RWPE1 (cell line): ENCODE measurements around the gene APBA2.

Experiments
- CTCF ChIA-PET: fragments of 350-600 bp; sonication (Branson Sonifier 250); formaldehyde crosslinking; extraction: SDS; loops from one replicate; lab custom pipeline; 2021; lab: Yijun Ruan, JAX
- POLR2A ChIA-PET: fragments of 400-600 bp; formaldehyde crosslinking; extraction: SDS; loops from one replicate; lab custom pipeline; 2020; ENCODE audit warnings: antibody characterized with exemption; ENCODE audit not compliant: low non-redundant PET; lab: Yijun Ruan, JAX
- DNase-seq: peaks from one replicate; pipeline ENCODE4 v3.0.0; 2012; ENCODE audit warnings: low spot score
- H3K27ac ChIP-seq: fragments of 450-650 bp; 2 replicates; pipeline ENCODE4 v1.5.1; 2017
- TF ChIP-seq, protein P1 (sequence below): fragments of 450-650 bp; conservative IDR thresholded peaks from 2 replicates; pipeline ENCODE4 v1.5.1; 2017; ENCODE audit warnings: low read depth, mild to moderate bottlenecking

The APBA2 gene

DNA sequence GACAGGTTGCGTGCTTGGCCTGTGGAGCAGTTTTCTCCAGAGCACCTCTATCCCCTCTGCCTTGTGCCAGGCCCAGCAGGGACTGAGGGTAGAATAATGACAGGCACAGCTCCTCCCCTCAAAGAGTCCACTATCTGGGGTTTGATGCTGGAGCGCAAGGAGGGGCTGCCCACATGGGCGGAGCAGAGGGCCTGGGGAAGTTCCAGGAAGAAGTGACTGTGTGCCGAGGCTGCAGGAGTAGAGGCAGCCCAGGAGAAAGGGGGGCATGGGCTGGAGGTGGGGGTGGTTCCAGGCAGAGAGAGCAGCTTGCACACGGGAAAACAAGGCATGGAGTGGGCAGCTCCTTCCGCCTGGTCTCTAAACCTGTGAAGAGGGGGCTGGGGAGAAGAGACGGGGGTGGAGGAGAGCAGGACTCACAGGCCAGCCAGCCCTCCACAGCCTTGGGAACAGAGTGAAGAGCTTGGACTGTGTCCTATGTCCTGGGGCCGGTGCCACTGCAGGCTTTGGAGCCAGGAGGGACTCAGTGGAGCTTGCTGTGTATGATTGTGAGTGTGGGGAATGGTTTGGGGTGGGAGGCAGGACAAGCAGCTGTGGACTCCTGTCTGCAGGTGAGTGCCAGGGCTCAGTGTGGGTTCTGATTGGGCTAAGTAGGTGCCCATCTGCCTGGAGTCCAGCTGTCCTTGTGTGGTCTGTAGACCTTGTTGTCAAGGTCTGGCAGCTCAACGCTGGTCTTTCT lies 48.1 kb downstream of the APBA2 start:
- TF ChIP-seq, protein P1, sequence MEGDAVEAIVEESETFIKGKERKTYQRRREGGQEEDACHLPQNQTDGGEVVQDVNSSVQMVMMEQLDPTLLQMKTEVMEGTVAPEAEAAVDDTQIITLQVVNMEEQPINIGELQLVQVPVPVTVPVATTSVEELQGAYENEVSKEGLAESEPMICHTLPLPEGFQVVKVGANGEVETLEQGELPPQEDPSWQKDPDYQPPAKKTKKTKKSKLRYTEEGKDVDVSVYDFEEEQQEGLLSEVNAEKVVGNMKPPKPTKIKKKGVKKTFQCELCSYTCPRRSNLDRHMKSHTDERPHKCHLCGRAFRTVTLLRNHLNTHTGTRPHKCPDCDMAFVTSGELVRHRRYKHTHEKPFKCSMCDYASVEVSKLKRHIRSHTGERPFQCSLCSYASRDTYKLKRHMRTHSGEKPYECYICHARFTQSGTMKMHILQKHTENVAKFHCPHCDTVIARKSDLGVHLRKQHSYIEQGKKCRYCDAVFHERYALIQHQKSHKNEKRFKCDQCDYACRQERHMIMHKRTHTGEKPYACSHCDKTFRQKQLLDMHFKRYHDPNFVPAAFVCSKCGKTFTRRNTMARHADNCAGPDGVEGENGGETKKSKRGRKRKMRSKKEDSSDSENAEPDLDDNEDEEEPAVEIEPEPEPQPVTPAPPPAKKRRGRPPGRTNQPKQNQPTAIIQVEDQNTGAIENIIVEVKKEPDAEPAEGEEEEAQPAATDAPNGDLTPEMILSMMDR: no peak
- ChIA-PET CTCF (interaction anchor here (0.7 kb wide), 1 partner anchor 137 kb away, joined by 3 read pairs; no protein-coding TSS in a partner anchor), POLR2A (no interaction called here)
- DNase-seq: no peak
- H3K27ac ChIP-seq: no peak overlapping the region

DNA sequence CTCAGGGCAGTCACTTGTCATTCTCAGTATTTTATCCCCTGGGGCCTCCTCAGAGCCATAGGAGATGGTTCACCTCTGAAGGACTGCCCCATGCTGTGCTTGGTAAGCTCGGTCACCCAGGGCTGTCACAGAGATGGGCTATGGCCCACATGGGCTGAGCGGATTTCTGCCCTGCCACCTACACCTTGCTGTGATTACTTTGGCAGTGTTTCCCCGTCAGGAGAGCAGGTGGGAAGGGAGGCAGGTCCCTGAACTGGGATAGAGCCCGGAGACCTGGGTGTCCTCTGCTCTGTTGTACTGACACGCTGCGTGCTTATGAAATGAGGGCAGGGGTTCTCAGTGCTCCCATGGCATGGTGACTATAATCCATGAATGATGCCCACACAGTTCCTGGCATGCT lies 48.9 kb downstream of the APBA2 start:
- ChIA-PET POLR2A (no interaction called here), CTCF (interaction anchor here (0.6 kb wide), 1 partner anchor 1264 kb away, joined by 4 read pairs; no protein-coding TSS in a partner anchor)
- no peak overlapping the region for H3K27ac ChIP-seq

DNA sequence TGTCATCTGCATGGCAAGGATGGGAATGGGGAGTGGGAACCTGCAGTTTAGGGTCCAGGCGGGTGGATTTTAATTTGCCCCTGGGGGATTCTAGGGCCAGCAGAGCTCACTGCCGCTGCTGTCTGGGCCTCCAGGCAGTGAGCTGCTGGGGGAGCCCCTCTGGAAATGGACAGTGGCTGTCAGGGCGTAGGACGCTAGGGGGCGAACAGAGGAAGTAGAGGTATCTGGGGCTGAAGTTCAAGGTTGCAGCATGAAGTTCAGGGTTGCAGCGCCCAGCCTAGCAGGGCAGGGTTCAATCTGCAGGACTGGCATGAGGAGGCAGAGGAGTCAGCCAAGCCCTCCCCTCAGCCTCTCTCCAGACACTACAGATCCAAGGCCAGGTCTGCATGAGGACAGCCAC lies 49.5 kb downstream of the APBA2 start:
- no peak overlapping the region for H3K27ac ChIP-seq
- TF ChIP-seq, protein P1: no peak
- ChIA-PET POLR2A (no interaction called here), CTCF (interaction anchor here (0.6 kb wide), 1 partner anchor 1264 kb away, joined by 4 read pairs; no protein-coding TSS in a partner anchor)
- DNase-seq: no peak

More for the DNA sequence above, 48.9 kb downstream of the APBA2 start:
- no peak for DNase-seq
- TF ChIP-seq, protein P1: no peak

DNA sequence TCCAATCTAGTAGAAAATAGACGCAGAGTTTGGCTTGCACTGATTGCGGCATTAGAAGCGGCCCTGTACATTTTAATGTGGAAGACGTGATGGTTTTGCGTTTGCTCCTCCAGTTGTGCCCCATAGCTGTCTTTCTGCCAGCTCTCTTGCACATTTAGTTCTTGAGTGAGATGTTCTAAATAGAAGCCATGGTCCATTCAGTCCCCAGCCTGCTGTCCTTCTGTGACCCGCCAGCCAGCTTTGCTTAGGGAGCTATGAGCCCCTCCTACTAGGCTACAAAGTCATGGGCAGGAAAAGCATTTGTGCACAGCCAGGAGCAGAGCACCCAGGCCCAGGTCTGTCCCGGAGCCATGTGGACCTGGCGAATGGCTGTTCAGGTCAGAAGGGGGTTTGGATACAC lies 50.3 kb downstream of the APBA2 start:
- POLR2A ChIA-PET: no interaction called here
- H3K27ac ChIP-seq: no peak overlapping the region
- TF ChIP-seq, protein P1: no peak
- CTCF ChIA-PET: no interaction called here
- DNase-seq: no peak

DNA sequence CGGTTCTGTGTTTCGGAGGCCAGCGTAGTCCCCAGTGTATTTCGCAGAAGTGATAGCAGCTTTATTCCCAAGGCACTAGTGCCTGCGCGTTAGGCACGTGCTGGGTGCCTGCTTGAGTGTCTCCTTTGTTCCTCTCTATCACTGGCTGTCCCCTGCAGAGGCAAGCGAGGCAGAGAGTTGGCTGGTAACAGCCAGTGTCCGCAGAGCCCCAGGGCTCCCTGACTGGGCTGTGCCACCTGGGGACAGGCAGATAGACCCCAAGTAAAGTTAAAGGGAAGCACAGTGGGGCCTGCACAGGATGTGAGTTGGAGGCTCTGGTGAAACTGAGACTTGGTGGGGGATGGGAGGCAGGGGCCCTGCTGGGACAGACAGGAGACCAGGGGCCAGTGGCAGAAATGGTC lies 50.7 kb downstream of the APBA2 start:
- no peak for DNase-seq
- ChIA-PET CTCF (no interaction called here), POLR2A (no interaction called here)
- no peak overlapping the region for H3K27ac ChIP-seq
- TF ChIP-seq, protein P1: no peak

DNA sequence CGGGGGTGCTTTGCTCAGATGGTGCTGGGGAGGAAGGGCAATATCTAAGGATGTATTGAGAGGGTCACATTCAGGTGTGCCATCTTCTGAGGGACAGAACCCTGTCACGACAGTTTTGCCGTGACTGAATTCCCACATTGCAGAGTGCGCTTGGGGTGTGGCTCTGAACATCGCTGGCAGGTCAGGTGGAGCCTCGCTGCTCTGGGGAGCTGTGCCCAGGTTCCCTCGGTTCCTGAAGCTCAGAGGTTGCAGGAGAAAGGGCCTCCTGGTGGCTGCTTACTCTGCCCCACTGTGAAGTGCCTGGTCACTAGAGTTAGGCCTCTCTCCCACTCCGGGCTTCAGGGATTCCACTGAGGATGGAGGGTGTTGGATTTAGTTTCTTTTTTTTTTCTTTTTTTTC lies 51.5 kb downstream of the APBA2 start:
- ChIA-PET POLR2A (no interaction called here), CTCF (no interaction called here)
- TF ChIP-seq, protein P1: no peak
- DNase-seq: no peak
- H3K27ac ChIP-seq: no peak overlapping the region
